MCF 10A (cell line): ENCODE results near the gene ZSCAN20. TPM values are rescaled to one million over a fixed set of nuclear protein-coding genes. Genes with fewer than 3 reads are reported as not detected.

ENCODE experiments used
- BruUV-seq: library from RNA; stranded (reverse); fragments of 400-500 nt; replicated peaks from 2 replicates; lab custom pipeline; 2021; lab: Mats Ljungman, UMichigan
- CTCF ChIA-PET: fragments of 300-600 bp; sonication (Branson Sonifier 250); formaldehyde crosslinking; extraction: SDS; loops from one replicate; lab custom pipeline; 2021; ENCODE audit warnings: antibody characterized with exemption, inconsistent platforms; lab: Yijun Ruan, JAX
- POLR2A ChIA-PET: fragments of 300-600, 350-650 bp; sonication (Branson Sonifier 250); formaldehyde crosslinking; extraction: SDS; loops from one replicate; lab custom pipeline; 2020; ENCODE audit warnings: antibody characterized with exemption, inconsistent platforms; lab: Yijun Ruan, JAX
- DNase-seq: peaks from one replicate; pipeline ENCODE4 v3.0.0-alpha.2; 2018; ENCODE audit not compliant: unreplicated experiment
- H3K27ac Mint-ChIP-seq: one replicate; pipeline ENCODE4 v1.8.0; 2022; ENCODE audit warnings: mild to moderate bottlenecking, low read depth, mixed read lengths; ENCODE audit not compliant: unreplicated experiment
- H3K27me3 Mint-ChIP-seq: one replicate; pipeline ENCODE4 v1.8.0; 2022; ENCODE audit warnings: mixed read lengths; ENCODE audit not compliant: insufficient read depth, unreplicated experiment
- H3K36me3 Mint-ChIP-seq: one replicate; pipeline ENCODE4 v1.8.0; 2022; ENCODE audit warnings: mild to moderate bottlenecking, moderate library complexity, mixed read lengths; ENCODE audit not compliant: insufficient read depth, unreplicated experiment
- H3K4me1 Mint-ChIP-seq: one replicate; pipeline ENCODE4 v1.8.0; 2022; ENCODE audit warnings: mixed read lengths; ENCODE audit not compliant: insufficient read depth, unreplicated experiment
- H3K4me3 Mint-ChIP-seq: one replicate; pipeline ENCODE4 v1.8.0; 2022; ENCODE audit warnings: mild to moderate bottlenecking, moderate library complexity, mixed read lengths; ENCODE audit not compliant: unreplicated experiment
- H3K9me3 Mint-ChIP-seq: one replicate; pipeline ENCODE4 v1.8.0; 2022; ENCODE audit warnings: mixed read lengths; ENCODE audit not compliant: unreplicated experiment
- CTCF ChIP-seq: fragments of 200-600 bp; IDR thresholded peaks from one replicate; pipeline ENCODE4 v1.8.0; 2022; ENCODE audit warnings: antibody characterized with exemption, mild to moderate bottlenecking; ENCODE audit not compliant: unreplicated experiment
- intact Hi-C: fragments of 100-400 bp; cut with micrococcal nuclease; formaldehyde crosslinking; loops from 2 replicates; pipeline ENCODE4 v1.14.1; 2022
- total RNA-seq: library from RNA; stranded (reverse); gene quantifications from 2 replicates; pipeline ENCODE4 v1.2.3, GENCODE V29; 2022

The ZSCAN20 gene
- total RNA-seq, 1 experiment from 2014 or later, result 5.1 TPM

GRCh38 chr1:33494929-33495328, 22.5 kb downstream of the ZSCAN20 start:
- H3K27me3 Mint-ChIP-seq, result no peaks in the 10 kb centered on the region
- POLR2A ChIA-PET, result no interaction called here
- no peaks in the 10 kb centered on the region for H3K4me1 Mint-ChIP-seq
- no TSS peak for BruUV-seq
- intact Hi-C loops, result no loop called here
- TF ChIP-seq CTCF, result no peak
- H3K4me3 Mint-ChIP-seq, result no peak overlapping the region
- DNase-seq, result no peak
- CTCF ChIA-PET, result interaction anchor here (0.9 to 2.3 kb wide), 2 partner anchors 24 to 118 kb away, joined by 3 to 6 read pairs; no protein-coding TSS in a partner anchor
- peaks cover 56% of the 10 kb centered on the region for H3K9me3 Mint-ChIP-seq
- peaks cover 44% of the 10 kb centered on the region for H3K36me3 Mint-ChIP-seq
- no peak overlapping the region for H3K27ac Mint-ChIP-seq

- Mint-ChIP-seq H3K4me1 (peaks cover 3% of the 10 kb centered on the region), H3K36me3 (peaks cover 24% of the 10 kb centered on the region), H3K9me3 (peaks cover 52% of the 10 kb centered on the region), H3K27ac (no peak overlapping the region), H3K27me3 (no peaks in the 10 kb centered on the region), H3K4me3 (no peak overlapping the region)
- no peak for DNase-seq
- CTCF ChIA-PET, result interaction anchor here (0.5 to 0.9 kb wide), 2 partner anchors 26 to 112 kb away, joined by 3 to 5 read pairs; no protein-coding TSS in a partner anchor
- TF ChIP-seq CTCF, result no peak
- POLR2A ChIA-PET, result no interaction called here
- no TSS peak for BruUV-seq
- intact Hi-C loops, result no loop called here
Observed at GRCh38 chr1:33497410-33497809, 25.0 kb downstream of the ZSCAN20 start.

- BruUV-seq, result no TSS peak
Observed at GRCh38 chr1:33500547-33500946, 28.1 kb downstream of the ZSCAN20 start.

GRCh38 chr1:33501309-33501708, 28.9 kb downstream of the ZSCAN20 start:
- POLR2A ChIA-PET, result no interaction called here
- Mint-ChIP-seq H3K4me1 (peaks cover 9% of the 10 kb centered on the region), H3K36me3 (no peaks in the 10 kb centered on the region), H3K9me3 (peaks cover 32% of the 10 kb centered on the region), H3K27ac (no peak overlapping the region), H3K27me3 (no peaks in the 10 kb centered on the region), H3K4me3 (no peak overlapping the region)
- no peak for DNase-seq
- BruUV-seq, result no TSS peak
- CTCF ChIA-PET, result no interaction called here
- no peak for TF ChIP-seq CTCF
- intact Hi-C loops, result no loop called here

More at GRCh38 chr1:33500547-33500946, 28.1 kb downstream of the ZSCAN20 start:
- intact Hi-C loops, result no loop called here
- H3K9me3 Mint-ChIP-seq, result peaks cover 37% of the 10 kb centered on the region
- no peak for TF ChIP-seq CTCF
- POLR2A ChIA-PET, result no interaction called here
- H3K27ac Mint-ChIP-seq, result no peak overlapping the region
- CTCF ChIA-PET, result interaction anchor here (0.7 kb wide), 1 partner anchor 23 kb away, joined by 4 read pairs; no protein-coding TSS in a partner anchor
- no peaks in the 10 kb centered on the region for H3K27me3 Mint-ChIP-seq
- H3K4me1 Mint-ChIP-seq, result peaks cover 9% of the 10 kb centered on the region
- DNase-seq, result no peak
- H3K36me3 Mint-ChIP-seq, result no peaks in the 10 kb centered on the region
- no peak overlapping the region for H3K4me3 Mint-ChIP-seq
